Nephron progenitor cell (in vitro differentiated cells): ENCODE data around the gene WWOX.
A peak's percentile ranks its signal among the peaks of the same experiment; 100 is the strongest.

ENCODE experiments used
- DNase-seq: peaks from one replicate; pipeline ENCODE4 v3.0.0; 2021
- H3K27ac Mint-ChIP-seq: 2 replicates; pipeline ENCODE4 v1.8.0; 2021; ENCODE audit warnings: mild to moderate bottlenecking, moderate library complexity, mixed read lengths
- H3K27me3 Mint-ChIP-seq: 2 replicates; pipeline ENCODE4 v1.8.0; 2021; ENCODE audit warnings: mild to moderate bottlenecking, low read depth, mixed read lengths; ENCODE audit not compliant: poor library complexity
- H3K36me3 Mint-ChIP-seq: 2 replicates; pipeline ENCODE4 v1.8.0; 2021; ENCODE audit warnings: low read depth, mixed read lengths
- H3K4me1 Mint-ChIP-seq: 2 replicates; pipeline ENCODE4 v1.8.0; 2021; ENCODE audit warnings: mixed read lengths
- H3K4me3 Mint-ChIP-seq: 2 replicates; pipeline ENCODE4 v1.8.0; 2021; ENCODE audit warnings: mild to moderate bottlenecking, moderate library complexity, mixed read lengths
- H3K9me3 Mint-ChIP-seq: 2 replicates; pipeline ENCODE4 v1.8.0; 2021; ENCODE audit warnings: mild to moderate bottlenecking, moderate library complexity, mixed read lengths
- TF ChIP-seq, protein P1 (sequence below): fragments of 200-600 bp; sonication (generic); IDR thresholded peaks from 2 replicates; pipeline ENCODE4 v1.5.0; 2021; ENCODE audit warnings: antibody characterized with exemption

WWOX gene

DNA sequence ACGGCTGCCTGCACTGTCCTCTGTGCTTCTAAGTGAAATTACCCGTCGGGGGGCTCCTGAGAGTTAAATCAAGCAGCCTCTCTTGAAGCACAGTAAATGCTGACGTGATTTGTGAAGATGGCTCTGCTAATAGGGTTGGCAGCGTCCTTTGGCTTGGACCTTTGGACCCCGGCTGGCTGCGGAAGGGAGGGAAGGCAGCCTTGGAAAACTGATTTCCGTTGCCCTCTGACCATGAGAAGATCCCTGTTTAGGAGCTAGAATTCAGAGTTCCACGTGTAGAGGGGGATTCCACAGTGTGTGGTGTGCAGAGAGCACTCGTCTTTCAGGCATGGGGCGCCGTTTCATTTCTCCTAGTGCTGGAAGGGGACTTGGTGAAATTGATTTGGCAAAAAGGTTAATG is 640.8 kb downstream of the WWOX start:
- Mint-ChIP-seq H3K36me3 (no peaks in the 10 kb centered on the region), H3K27me3 (peaks cover 1% of the 10 kb centered on the region), H3K27ac (peak overlapping the region; percentile 11), H3K4me1 (peaks cover 50% of the 10 kb centered on the region), H3K4me3 (no peak overlapping the region), H3K9me3 (no peaks in the 10 kb centered on the region)
- DNase-seq, result no peak
- TF ChIP-seq, protein P1, sequence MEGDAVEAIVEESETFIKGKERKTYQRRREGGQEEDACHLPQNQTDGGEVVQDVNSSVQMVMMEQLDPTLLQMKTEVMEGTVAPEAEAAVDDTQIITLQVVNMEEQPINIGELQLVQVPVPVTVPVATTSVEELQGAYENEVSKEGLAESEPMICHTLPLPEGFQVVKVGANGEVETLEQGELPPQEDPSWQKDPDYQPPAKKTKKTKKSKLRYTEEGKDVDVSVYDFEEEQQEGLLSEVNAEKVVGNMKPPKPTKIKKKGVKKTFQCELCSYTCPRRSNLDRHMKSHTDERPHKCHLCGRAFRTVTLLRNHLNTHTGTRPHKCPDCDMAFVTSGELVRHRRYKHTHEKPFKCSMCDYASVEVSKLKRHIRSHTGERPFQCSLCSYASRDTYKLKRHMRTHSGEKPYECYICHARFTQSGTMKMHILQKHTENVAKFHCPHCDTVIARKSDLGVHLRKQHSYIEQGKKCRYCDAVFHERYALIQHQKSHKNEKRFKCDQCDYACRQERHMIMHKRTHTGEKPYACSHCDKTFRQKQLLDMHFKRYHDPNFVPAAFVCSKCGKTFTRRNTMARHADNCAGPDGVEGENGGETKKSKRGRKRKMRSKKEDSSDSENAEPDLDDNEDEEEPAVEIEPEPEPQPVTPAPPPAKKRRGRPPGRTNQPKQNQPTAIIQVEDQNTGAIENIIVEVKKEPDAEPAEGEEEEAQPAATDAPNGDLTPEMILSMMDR, result no peak

DNA sequence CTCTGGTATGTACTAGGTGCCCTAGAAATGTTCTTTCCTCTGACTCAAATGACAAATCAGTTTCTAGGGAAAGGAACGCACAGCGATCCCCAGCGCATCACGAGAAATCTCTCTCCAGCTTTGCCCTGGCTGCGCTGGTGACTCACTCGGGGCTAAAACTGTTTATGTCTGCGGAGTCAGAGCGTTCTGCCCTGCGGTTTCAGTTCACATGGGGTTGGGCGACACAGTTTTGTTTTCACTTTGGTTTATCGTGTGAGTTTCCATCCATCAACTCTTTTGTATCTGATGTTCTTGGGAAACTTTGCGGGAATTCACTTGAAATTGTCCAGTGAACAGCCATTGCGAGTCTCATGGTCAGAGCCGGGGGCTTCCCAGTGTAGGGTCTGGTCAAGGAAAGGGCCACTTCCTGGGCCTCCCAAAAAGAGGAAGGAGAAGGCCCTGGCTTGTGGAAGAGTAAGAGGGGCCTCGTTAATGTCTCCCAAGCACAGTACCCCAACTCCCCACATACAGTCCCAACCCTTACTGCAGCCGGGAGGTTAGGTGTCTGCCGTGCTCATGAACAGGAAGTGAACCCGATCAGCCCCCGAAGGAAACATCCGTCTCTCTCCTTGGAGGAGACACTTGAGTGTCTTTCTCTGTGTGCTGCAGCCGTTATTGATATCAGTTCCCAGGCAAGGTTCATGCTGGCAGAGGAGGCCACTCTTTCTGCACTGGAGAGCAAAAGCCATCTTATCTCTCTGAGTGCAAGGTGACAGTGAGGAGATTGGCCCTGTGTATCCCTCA is 643.2 kb downstream of the WWOX start:
- H3K4me1 Mint-ChIP-seq, result peaks cover 68% of the 10 kb centered on the region
- H3K27ac Mint-ChIP-seq, result peak overlapping the region; percentile 53
- H3K27me3 Mint-ChIP-seq, result no peaks in the 10 kb centered on the region
- H3K4me3 Mint-ChIP-seq, result no peak overlapping the region
- TF ChIP-seq, protein P1, result no peak
- H3K36me3 Mint-ChIP-seq, result no peaks in the 10 kb centered on the region
- H3K9me3 Mint-ChIP-seq, result peaks cover 3% of the 10 kb centered on the region
- no peak for DNase-seq

DNA sequence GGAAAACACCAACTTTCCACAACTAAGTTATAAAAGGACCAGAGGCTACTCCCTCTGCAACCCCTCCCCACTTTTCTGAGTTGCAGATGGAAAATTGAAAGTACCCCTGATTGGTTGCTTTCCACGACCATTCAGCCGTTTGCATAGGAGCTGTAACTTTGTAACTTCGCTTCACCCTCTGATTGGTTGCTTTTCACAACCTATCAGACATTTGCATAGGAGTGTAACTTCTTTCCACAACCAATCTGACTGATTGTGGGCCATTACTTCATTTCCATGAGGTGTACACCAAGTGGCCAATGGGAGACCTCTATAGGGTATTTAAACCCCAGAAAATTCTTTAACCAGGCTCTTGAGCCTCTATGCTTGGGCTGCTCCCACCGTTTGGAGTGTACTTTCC is 644.1 kb downstream of the WWOX start:
- no peak for DNase-seq
- Mint-ChIP-seq H3K27ac (peak overlapping the region; percentile 30), H3K27me3 (no peaks in the 10 kb centered on the region), H3K4me1 (peaks cover 77% of the 10 kb centered on the region), H3K4me3 (no peak overlapping the region), H3K9me3 (peaks cover 3% of the 10 kb centered on the region), H3K36me3 (no peaks in the 10 kb centered on the region)
- TF ChIP-seq, protein P1, result no peak

DNA sequence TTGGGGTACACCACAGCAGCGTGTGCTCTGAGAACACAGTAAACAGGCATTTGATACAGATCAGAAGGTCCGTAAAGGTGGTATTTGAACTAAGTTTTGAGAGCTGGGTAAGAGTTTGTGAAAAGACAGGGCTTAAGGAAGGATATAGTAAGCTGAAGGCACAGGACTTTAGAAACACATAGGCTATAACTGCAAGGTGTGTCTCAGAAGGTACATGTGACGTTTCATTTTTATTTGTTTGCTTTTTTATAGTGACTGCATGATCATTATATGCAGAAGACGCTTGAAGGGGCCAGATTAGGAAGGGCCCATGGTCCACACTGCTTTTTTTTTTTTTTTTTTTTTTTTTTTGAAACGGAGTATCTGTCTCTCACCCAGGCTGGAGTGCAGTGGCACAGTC is 644.6 kb downstream of the WWOX start:
- H3K27ac Mint-ChIP-seq, result peak overlapping the region; percentile 30
- no peak overlapping the region for H3K4me3 Mint-ChIP-seq
- no peaks in the 10 kb centered on the region for H3K27me3 Mint-ChIP-seq
- H3K36me3 Mint-ChIP-seq, result no peaks in the 10 kb centered on the region
- no peak for DNase-seq
- peaks cover 82% of the 10 kb centered on the region for H3K4me1 Mint-ChIP-seq
- H3K9me3 Mint-ChIP-seq, result peaks cover 3% of the 10 kb centered on the region
- TF ChIP-seq, protein P1, result no peak

DNA sequence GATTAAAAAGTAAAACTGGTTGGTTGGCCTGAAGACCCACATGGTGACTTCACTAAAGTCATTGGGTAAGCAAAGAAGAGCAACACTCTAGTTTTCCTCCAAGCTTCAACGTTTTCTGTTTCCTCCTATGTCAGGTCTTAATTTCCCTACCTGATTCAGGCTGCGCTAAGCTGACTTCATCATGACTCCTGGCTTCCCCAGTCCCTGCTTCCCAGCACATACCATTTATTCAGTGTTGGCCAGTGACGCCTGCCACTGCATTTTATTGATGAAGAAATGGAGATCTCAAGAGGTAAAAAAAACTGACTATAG is 645.3 kb downstream of the WWOX start:
- Mint-ChIP-seq H3K27ac (peak overlapping the region; percentile 92), H3K4me3 (peak overlapping the region; percentile 14), H3K27me3 (no peaks in the 10 kb centered on the region), H3K9me3 (peaks cover 3% of the 10 kb centered on the region), H3K36me3 (no peaks in the 10 kb centered on the region), H3K4me1 (peaks cover 87% of the 10 kb centered on the region)
- no peak for DNase-seq
- TF ChIP-seq, protein P1, result no peak
